ENCODE measurements around the gene RASEF.

DNA sequence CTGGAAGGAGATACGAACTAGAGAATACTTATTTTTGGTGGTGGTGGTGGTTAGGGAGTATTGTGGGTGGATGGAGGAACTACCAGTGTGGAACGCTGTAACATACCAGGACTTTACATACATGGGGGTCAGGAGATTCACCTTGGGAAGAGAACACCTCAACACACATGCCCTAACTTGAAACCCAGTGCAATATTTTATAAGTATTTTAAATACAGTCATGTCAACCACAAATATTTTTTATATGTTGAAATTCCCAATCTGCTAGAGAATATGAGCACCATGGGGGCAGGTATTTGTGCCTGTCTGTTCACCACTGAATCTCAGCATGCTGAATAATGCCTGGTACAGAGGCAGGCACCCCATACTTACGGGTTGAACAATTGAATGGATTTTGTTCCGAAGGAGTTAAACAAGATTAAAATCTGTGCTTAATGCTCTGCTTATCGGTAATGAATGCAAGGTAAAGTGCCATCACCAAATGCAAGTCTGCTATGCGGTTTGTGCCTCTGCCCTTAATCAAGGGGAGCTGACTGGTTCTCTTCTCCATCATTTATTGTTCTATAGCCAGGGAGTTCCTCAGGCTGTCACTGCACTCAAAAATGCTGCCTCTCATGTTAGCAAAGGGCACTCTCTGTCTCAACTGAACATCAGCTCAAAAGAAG lies 65.3 kb downstream of the RASEF start:
- TF ChIP-seq, protein P1, sequence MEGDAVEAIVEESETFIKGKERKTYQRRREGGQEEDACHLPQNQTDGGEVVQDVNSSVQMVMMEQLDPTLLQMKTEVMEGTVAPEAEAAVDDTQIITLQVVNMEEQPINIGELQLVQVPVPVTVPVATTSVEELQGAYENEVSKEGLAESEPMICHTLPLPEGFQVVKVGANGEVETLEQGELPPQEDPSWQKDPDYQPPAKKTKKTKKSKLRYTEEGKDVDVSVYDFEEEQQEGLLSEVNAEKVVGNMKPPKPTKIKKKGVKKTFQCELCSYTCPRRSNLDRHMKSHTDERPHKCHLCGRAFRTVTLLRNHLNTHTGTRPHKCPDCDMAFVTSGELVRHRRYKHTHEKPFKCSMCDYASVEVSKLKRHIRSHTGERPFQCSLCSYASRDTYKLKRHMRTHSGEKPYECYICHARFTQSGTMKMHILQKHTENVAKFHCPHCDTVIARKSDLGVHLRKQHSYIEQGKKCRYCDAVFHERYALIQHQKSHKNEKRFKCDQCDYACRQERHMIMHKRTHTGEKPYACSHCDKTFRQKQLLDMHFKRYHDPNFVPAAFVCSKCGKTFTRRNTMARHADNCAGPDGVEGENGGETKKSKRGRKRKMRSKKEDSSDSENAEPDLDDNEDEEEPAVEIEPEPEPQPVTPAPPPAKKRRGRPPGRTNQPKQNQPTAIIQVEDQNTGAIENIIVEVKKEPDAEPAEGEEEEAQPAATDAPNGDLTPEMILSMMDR (IDR thresholded peaks at IDR 0.05; ENCODE audit: low read depth, low read length) = no peak
- TF ChIP-seq, protein P2, sequence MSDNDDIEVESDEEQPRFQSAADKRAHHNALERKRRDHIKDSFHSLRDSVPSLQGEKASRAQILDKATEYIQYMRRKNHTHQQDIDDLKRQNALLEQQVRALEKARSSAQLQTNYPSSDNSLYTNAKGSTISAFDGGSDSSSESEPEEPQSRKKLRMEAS (IDR thresholded peaks at IDR 0.05; ENCODE audit: low read depth, low read length) = no peak

Measured in NB4 (cell line).